ENCODE measurements around the gene LIN7A.
"Not testable (repeated sequence)": the region's sequence is repeated elsewhere in the genome, so short reads cannot be mapped to it uniquely, and the experiment has no call there.

LIN7A gene

GRCh38 chr12:80920006-80920405 lies 17.7 kb downstream of the LIN7A start:
- DNase-seq (ENCODE audit: low read depth in 2 of 2) = no peak

- no peak for DNase-seq (ENCODE audit: low read depth in 2 of 2)
Measured at GRCh38 chr12:80917651-80918050, 20.1 kb downstream of the LIN7A start.

GRCh38 chr12:80912901-80913770 lies 24.6 kb downstream of the LIN7A start:
- no peak for DNase-seq (ENCODE audit: low read depth in 2 of 2)

GRCh38 chr12:80909370-80909769 lies 28.4 kb downstream of the LIN7A start:
- DNase-seq (ENCODE audit: low read depth in 2 of 2) = no peak

DNA sequence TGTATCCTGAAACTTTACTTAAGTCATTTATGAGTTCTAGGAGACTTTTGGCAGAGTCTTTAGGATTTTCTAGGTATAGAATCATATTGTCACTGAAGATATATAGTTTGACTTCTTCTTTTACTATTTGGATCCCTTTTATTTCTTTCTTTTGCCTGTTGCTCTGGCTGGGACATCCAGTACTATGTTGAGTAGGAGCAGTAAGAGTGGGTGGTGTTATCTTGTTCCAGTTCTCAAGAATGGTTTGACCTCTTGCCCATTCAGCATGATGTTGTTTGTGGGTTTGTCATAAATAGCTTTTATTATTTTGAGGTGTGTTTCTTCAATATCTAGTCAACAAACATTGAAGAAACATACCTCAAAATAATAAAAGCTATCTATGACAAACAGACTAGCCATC lies 35.0 kb downstream of the LIN7A start:
- no peak for DNase-seq (ENCODE audit: low read depth in 2 of 2)

- DNase-seq (ENCODE audit: low read depth in 2 of 2) = no peak
Measured at GRCh38 chr12:80901661-80902060, 36.1 kb downstream of the LIN7A start.

DNA sequence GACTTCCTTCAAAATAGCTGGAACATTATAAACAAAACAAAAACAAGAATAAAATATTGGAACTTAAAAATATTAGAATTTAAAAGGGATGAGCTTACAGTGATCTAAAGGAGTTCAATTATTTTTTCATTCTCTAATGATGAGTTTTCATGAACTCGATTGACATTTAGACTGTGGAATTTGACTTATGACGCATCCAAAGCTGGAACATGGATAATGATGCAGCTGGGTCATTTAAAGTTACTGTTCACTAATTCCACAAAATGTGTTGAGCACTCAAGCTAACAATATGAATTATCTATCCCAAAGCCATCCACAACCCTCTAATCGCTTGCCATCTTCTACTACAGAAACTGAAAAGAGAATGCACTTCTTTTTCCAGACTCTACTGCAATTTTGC lies 42.5 kb downstream of the LIN7A start:
- no peak for DNase-seq (ENCODE audit: low read depth in 2 of 2)

- no peak for DNase-seq (ENCODE audit: low read depth in 2 of 2)
Measured at GRCh38 chr12:80894179-80894578, 43.6 kb downstream of the LIN7A start.

DNA sequence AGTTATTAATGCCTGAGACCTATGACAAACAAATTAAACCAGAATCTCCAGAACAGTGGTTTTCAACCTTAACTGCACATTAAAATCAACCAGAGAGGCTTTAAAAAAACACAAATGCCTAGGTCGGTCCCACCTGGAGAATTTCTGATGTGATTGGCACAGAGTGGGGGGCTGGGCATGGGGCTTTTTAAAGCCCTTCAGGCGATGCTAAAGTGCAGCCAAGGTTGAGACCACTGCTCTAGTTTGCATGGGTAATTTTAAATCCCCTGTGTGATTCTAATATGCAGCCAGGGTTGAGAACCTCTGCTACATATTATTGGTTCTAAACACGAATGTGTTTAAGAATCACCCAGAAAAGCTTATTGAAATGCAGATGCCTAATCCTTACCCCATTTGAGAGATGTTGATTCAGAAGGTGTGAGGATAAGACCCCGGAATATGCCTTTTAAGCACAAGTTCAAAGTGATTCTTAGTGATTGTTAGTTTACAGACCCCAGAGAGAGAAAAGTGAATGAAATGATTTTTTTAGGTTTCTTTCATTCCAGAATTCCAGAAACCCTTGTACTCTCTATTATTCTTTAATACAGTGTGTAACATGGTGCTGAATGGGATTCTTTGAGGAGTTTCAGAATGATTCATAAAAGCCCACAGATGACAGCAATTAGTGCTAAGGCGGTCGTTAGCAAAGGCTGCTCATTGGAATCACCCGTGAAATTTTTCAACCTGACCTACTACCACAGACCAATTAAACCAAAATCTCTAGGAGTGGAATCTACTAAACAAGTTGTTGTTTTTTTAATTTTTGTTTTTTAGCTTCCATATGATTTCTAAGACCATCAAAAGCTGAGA lies 44.9 kb downstream of the LIN7A start:
- DNase-seq (ENCODE audit: low read depth in 2 of 2) = no peak

- no peak for DNase-seq (ENCODE audit: low read depth in 2 of 2)
Measured at GRCh38 chr12:80884651-80885050, 53.1 kb downstream of the LIN7A start.

- no peak for DNase-seq (ENCODE audit: low read depth in 2 of 2)
Measured at GRCh38 chr12:80881106-80881505, 56.6 kb downstream of the LIN7A start.

GRCh38 chr12:80878452-80878851 lies 59.3 kb downstream of the LIN7A start:
- not testable (repeated sequence) for DNase-seq (ENCODE audit: low read depth in 2 of 2)

DNA sequence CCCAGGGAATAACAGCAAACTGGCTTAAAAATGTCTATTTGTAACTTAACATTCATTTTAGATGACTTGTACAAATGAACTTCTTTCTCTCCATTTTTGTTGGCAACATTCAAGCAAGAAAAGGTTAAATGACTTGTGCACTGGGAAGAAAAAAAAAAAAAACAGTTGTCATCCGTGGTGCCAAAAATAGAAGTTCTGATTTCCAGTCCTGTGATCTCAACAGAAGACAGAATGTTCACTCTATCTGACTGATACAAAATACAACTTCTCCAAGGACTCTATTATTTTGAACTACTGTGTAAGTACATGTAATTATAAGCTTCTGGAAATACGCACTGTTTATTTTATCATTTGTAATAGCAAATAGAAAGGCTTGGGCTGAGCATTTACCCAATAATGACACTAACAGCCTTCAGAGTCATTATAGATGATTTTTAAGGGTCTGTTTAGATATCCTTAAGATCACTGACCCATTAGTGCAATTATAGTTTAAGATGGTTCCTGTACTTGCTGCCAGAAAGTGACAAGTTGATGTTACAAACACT lies 59.9 kb downstream of the LIN7A start:
- DNase-seq (ENCODE audit: low read depth in 2 of 2) = no peak

- no peak for DNase-seq (ENCODE audit: low read depth in 2 of 2)
Measured at GRCh38 chr12:80872053-80872452, 65.7 kb downstream of the LIN7A start.

GRCh38 chr12:80869264-80869663 lies 68.5 kb downstream of the LIN7A start:
- no peak for DNase-seq (ENCODE audit: low read depth in 2 of 2)

DNA sequence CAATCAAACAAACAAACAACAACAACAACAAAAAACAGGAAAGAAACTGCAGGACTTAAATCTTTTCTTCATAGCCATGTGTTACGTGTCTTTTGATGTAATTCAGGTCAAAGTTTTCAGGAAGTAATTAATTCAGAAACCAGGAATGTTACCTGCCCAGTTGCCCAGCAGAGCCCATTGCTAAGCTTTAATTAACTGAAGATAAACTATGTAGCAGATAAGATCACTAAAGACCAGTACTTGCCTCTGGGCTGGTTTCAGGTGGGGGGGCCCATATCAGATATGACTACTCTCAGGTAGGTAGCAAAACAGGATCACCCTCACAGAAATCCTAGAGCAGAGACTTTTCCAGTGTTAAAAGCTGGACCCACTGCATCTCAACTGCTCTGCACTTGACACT lies 69.2 kb downstream of the LIN7A start:
- DNase-seq (ENCODE audit: low read depth in 2 of 2) = no peak

- no peak for DNase-seq (ENCODE audit: low read depth in 2 of 2)
Measured at GRCh38 chr12:80867941-80868340, 69.8 kb downstream of the LIN7A start.

DNA sequence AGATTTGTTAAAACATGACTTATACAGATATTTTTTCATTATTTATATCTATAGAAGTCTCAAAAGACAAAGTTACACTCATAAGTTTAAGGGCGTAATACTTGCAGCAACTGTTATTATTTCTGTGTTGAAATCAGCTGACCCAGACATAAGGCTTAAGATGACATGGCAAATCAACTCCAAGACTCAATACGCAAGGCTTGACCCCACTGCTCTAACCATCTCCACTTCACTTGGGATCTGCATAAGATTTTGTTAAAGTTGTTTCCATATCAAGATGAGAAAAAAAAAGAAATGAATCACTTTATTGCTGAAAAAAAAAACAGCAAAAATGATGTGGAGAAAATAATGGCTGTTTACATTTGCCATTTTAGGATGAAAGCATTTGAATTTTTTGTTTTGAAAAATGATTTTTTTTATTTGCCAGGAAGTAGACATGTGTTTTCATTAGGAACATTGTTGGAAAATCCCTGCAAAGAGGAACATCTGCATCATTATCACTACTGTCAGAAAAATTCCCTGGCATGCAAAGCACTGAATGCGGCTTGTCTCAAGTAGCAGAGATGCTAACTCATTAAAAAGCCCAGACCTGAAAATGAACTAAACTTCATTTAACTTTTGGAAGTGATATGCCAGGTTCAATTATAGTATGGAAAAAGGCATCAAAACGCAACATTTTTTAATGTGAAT lies 73.5 kb downstream of the LIN7A start:
- no peak for DNase-seq (ENCODE audit: low read depth in 2 of 2)

DNA sequence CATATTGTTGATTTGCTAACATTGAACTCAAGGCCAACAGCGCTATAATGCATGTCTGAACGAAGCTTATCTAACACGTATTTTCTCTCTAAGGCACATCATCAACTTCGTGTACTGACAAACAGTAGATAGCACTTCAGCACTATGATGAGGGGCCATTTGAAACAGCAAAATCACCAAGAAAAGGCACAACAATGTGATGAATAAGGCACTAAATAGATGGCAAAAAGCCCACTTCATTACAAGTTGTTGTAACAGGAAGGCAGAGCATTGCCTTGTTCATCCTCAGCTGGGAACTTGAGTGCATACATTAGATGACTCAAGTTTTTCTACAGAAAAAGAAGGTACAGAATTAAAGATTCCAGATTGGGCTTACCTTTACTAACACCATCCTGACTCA lies 75.2 kb downstream of the LIN7A start:
- DNase-seq (ENCODE audit: low read depth in 2 of 2) = no peak

- no peak for DNase-seq (ENCODE audit: low read depth in 2 of 2)
Measured at GRCh38 chr12:80861641-80862378, 75.9 kb downstream of the LIN7A start.

DNA sequence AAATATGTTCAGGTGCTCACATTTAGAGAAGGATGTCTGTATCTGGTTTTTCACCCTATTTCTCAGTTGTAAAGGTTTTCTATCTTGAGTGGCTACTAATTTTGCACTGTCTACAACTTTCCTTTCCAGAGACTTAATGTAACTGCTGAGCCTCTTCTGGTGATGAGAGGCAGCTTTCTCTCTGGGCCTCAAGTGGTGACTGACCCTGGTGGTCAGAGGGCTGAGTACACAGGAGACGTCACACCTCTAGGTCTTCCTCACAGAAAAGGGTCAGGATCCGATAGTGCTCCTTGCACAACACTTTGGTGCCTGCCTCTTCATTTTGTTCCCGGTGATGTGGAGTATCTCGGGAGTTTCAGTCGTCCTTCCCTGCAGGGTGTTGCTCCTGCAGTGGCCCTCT lies 76.8 kb downstream of the LIN7A start:
- DNase-seq (ENCODE audit: low read depth in 2 of 2) = no peak
